Hematopoietic multipotent progenitor cell treated with erythropoietin and hydrocortisone succinate and interleukin-3 and kit ligand, for 4 days (in vitro differentiated cells): ENCODE measurements around the gene RABGGTA.
"Not testable (repeated sequence)": the region's sequence is repeated elsewhere in the genome, so short reads cannot be mapped to it uniquely, and the experiment has no call there.

Source experiments
- DNase-seq: peaks from one replicate; pipeline ENCODE4 v3.0.0-alpha.2; 2015

Gene RABGGTA

DNA sequence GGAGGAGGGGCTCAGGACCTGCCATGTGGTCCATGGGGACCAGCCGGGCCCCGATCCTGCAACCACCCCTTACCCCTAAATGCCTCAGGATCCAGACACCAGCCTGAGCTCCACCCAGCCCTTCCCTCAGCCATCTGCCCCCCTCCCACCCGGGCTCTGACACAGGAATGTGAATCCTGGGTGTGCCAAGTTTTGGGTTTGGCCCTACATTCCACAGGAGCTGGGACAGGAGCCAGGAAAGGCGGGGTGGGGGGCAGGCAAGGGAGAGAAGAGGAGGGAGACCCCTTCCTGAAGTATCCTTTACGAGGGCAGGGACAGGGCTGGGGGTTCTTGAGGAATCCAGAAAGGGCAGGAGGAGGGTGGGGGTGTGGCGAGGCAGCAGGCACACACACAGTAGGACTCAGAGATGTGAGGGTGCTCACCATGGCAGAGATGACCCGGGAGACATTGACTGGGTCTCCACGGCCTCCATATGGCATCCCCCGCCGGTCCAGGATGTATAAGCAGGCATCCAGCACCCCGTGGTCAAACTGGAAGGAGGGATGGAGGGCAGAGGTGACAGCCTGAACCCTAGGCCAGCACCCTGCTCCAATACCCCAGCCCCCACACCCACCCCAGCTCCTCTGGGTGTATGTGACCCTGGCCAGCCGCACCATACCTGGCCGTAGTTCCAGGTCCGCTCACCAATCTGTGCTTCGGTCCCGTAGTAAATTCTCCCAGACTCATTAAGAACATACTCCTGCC lies 11.9 kb downstream of the RABGGTA start:
- DNase-seq: no peak

DNA sequence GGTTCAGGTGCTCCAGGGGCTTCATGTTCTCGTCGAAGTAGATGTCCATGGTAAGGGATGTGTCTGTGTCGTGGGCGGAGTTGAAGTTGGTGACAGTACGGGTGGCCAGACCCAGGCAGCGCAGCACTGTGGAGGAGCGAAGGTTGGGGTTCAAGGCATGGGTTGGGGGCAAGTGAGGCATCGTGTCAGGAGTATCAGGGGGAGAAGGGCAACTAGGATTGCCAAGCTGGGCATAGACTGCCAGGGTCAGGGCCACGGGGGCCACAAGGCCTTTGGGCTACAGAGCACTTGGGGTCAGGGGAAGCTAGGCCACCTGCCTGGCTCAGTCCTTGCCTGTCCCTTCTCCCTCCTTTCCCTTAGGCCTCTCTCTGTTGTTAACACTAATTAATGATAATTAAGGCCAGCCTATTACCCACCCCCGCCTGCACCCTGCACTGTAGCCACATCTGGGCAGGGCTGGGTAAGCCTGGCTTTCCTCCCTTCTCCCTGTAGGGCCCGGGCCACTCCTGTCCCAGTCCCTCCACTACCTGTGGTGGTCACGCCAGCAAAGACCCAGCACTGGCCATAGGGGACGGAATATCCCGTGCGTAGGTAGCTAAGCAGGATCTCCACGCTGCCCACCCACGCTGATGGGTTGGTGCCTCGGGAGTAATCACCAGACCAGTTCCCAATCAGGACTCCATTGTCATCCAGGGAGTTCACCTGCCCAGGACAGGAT lies 12.7 kb downstream of the RABGGTA start:
- DNase-seq: no peak

DNA sequence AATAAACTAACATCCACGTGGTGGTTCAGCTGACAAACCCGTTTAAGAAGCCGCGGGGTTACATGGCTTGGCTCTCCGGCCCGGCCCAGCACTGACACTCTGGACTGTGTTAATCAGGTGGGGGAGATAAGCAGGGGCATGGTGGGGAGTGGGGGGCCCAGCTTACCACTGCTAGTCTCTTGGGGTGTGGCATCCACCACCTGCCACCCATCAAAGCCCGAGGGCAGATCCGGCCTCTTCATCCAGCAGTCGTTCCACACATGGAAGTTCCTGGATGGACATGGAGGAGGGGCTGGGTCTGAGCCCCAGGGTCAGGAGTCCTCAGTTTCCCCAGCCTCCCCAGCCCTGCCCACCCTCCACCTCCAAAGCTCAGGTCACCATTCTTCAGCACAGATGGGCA lies 13.3 kb downstream of the RABGGTA start:
- DNase-seq: no peak

DNA sequence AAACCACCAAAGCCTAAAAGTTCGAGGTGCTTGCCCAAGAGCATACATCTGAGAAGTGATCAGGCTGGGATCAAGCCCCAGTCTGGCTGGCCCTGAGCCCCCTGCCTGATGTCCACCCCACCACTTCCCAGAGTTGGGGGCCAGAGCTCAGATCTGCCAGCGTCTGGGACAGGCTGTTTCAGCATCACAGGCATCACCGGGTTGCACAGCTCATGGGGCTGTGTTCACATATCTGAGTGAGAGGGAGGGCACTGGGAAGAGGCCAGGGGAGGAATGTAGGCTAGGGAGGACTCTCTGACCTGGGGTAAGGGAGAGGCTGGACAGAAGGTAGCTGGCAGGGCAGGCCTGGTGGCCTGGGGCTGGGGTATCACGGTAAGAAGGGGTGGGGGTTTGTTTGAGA lies 14.4 kb downstream of the RABGGTA start:
- DNase-seq: no peak

DNA sequence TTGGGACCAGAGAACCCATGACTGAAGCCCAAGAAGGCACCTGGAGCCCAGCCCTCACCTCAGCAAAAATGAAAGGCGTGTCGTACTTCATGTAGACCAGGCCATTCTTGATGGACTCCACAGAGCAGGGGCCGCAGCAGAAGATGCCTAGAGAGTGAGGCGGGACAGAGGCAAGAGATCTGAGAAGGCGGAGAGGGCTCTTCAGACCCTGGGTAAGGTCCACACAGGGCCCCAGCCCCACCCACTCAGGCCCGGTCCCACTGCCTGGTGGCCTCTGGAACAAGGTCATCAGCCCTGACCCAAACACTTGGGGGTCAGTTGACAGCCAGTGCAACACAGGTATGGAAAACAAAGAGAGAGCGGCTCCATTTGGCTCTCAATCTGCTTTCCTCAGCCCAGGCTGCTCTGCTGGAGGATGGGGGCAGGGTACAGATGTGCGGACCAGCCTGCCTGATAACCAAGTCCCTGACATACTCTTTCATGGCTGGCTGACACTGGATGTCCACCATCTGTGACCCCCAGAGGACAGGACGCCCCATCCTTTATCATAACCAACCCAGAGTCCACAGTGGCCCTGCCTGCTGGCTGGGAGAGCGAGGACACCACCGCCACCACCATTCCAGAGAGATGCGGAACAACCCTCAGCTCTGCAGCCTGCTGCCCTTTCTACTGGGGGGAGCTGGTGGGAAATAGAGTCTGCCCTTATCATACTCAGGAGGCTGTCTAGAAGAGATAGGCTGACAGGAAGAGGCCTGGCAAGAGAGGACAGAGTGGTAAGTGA lies 15.3 kb downstream of the RABGGTA start:
- DNase-seq: peak; percentile 89

DNA sequence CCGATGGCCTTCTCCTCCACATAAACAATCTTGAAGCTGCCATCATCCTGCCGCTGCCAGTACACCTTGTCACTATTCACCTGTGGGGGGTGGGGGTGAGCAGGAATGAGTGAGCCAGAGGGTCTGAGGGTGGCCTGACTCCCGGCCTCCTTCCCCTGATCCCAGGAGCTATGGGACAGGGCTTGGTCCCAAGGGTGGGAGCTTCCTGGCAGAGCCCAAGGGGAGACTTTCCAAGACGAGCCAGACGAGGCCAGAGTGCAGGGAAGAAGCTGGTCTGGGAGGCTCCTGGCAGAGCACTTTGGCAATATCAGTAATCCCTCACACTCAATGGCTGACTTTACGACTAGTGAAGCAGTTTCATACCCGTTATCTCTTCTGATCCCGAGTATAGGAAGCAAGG lies 16.0 kb downstream of the RABGGTA start:
- DNase-seq: no peak

DNA sequence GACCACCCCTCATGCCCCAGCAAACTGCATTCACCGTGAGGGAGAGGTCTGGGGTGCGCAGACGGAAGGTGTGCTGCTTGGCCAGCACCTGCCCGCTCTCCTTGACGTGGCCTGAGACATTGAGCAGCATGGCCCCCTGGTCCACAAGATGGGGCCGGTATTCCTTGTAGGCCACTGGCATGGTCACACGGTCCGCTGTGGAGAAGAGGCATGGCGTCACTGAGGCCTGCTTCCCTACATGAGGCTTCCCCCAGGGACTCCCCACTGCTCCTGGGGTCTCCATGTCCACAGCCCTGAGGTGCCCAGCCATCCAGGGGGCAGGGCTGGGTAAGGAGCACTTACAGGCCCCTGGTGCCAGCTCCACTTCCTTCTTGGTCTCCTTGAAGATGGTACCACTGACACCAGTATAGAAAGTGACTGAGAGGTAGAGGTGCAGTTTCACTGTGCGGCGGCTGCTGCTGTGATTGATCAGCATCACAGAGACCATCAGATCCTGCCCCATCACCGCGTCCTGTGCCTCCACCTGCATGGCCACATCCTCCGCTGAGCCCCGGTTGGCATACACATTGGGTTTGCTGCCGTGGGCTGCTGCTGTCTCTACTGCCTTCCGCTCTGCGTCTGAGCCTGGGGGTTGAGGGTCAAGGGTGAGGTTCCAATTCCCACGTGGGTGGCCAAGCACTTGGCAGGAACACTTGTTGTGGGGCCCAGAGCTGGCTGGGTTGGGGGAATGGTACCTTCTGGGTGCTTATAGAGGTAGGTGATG lies 16.6 kb downstream of the RABGGTA start:
- no peak for DNase-seq

DNA sequence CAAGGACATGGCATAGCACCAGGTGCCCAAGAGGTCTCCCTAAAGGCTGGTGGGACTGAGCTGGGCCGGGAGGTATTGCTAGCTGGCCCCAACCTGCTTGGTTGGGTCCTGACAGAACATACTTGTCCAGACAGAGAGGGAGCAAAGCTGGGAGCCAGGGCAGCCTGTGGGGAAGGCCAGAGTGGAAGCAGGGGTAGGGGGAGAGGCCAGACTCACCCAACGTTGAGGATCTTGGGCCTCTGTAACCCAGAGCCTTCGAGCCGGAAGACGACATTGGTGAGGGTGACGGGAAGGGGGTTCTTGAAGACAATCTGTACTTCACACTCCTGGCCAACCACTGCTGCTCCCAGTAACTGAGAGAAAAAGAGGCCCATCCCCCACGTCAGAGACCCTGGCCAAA lies 17.5 kb downstream of the RABGGTA start:
- DNase-seq: no peak

DNA sequence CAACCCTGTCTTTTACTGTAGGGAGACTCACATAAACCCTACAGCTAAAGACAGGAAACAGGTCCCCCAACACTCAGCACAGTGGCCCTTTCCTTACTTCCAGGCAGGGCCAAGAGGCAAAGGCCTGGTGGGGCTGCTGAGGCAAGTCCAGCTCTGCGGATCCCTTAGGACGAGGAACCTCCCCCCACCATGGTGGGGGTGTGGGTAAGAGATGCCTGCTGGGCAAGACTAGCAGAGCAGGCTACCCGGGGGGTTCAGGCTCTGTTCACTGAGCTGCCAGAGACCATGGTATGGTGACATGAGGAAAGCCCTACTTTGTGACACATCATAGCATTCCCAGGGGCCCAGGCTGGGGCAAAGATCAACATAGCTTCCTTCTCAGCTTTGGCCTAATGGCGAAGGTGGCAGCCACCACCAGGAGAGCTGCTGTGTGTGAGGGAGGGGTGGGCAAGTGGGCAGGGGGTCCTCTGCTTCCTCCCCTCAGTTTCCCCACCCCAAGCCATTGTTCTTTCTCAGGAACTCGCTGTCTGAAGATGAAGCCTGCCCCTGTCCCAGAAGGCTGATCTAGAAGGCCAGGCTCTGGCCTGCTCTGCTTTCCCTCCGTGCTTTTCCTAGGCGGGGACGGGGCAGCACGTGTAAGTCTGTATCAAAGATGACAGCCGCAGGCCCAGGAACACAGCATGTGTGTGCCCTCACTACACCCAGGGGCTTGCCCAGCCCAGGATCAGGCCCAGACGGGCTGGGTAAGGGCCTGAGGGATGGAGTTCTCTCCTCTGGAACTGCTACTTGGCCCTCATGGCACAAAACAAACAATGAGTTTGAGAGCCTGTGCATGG lies 18.9 kb downstream of the RABGGTA start:
- DNase-seq: no peak

DNA sequence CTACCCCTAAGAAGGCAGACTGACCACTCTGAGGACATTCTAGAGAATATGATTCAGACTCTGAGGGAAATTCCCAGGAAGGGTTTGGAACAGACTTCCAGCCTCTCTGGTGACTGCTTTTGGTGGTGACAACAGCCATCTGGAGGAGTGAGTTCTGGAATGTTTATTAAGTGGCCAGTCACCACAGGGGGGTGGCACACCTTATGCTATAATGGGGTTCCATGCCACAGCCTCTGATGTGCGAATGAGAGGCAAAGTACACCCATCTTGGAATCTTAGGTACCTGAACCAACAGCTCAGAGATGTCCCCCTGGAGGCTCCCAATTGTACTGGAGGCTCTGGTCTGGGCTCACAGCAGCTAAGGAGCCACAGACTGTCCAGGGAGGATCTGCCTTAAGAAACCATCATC lies 19.5 kb downstream of the RABGGTA start:
- no peak for DNase-seq

DNA sequence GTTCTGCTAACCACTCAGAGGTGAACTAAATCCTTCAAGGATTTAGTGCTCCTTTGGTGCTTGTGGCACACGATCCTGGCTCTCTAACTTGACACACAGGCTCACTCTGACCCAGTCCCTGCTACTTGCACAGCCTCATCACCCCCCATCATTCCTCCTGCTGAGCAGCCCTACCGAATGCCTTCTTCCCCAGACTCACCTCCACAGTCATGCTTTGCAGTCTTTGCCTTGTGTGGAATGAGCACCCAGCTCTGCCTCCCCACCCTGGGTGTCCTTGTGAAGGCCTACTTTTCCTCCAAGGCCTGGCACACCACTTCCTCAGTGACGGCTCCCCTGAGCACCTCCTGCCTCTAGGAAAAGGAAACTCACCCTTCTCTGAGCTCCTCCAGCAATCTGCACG lies 21.0 kb downstream of the RABGGTA start:
- DNase-seq: no peak

DNA sequence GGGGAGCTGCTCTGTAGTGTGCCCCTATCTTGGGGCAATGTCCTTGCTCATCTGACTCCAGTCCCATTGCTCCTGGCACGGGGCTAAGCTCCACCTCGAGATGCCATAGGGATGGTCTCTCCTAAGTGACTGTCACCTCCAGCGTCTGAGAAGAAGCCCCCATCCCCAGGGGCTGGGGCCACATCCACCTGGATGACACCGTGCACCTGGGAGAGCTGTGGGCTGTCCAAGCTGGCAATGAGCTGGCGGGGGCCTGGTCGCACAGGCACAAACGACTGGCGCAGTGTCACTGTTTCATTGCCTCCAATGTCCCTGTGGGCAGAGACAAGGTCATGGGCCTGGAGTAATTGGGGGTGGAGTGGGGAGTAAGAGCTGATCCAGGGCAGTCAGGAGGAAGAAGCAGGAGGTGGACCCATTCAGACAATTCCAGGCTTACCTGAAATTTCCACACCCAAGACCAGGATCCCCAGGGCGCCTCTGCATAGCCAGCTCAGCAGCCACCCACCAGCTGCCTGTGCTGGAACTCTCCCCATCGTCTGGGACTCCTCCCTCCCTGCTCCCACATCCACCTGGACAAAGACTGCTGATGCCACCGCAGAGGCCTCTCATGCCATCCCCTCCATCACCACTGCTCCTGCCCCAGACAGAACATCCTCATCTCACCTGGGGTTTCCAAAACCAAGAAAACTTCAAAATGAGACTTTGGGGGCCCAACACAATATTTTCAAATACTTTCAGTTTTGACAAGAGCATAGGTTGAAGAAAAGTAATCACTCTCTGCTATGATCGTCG lies 22.0 kb downstream of the RABGGTA start:
- DNase-seq: no peak

DNA sequence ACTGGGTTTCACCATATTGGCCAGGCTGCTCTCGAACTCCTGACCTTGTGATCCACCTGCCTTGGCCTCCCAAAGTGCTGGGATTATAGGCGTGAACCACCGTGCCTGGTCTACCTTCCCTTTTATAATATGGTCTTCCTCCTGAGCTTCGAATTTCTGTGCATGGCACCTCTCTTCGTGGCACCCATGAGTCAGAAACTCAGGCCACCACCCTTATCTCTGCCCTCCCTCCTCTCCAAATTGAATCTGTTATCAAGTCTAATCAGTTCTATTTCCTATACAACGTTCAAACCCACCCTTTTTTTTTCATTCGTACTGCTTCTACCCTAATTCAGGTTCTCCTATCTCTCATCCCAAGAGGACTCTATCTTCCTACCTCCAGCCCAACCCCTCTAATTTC lies 24.0 kb downstream of the RABGGTA start:
- peak; percentile 61 for DNase-seq

DNA sequence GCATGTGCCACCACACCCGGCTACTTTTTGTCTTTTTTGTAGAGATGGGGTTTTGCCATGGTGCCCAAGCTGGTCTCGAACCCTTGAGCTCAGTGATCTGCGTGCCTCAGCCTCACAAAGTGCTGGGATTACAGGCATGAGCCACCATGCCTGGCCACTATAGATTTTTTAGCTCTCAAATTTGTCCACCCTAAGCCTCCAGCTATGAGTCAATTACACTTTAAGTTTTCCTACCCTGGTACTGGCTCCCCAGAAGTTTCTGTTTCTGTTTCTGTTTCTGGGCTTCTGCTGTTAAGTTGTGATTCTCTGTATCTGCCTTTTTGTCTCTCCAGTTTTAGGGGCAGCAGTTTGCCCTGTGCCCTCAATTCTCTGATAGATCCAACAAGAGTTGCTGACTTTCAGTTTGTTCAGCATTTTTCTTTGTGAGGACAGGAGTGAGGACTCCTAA lies 24.6 kb downstream of the RABGGTA start:
- DNase-seq: no peak

DNA sequence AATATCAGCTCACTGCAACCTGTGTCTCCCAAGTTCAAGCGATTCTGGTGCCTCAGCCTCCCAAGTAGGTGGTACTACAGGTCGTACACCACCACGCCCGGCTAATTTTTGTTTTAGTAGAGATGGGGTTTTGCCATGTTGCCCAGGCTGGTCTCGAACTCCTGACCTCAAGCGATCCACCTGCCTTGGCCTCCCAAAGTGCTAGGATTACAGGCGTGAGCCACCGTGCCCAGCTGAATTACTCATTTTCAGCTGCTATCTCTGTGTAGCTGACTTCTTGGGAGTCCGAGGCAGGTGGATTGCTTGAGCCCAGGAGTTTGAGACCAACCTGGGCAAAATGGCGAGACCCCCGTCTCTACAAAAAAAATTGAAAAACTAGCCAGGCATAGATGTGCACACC lies 26.0 kb downstream of the RABGGTA start:
- DNase-seq: not testable (repeated sequence)

DNA sequence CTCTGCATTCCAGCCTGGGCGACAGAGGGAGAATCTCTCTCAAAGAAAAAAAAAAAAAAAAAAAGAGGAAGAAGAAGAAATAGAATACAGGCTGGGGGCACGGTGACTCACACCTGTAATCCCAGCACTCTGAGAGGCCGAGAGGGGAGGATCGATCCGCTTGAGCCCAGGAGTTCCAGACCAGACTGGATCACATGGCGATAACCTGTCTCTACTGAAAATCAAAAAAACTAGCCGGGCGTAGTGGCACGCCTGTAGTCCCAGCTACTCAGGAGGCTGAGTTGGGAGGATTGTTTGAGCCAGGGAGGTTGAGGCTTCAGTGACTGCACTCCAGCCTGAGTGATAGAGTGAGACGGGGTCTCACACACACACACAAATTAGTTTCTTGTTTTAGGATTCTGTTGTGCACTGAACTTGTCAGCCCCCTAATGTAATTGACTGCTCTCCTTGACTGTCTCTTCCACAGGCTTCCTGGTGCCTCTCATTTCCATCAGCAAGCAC lies 28.0 kb downstream of the RABGGTA start:
- DNase-seq: no peak

DNA sequence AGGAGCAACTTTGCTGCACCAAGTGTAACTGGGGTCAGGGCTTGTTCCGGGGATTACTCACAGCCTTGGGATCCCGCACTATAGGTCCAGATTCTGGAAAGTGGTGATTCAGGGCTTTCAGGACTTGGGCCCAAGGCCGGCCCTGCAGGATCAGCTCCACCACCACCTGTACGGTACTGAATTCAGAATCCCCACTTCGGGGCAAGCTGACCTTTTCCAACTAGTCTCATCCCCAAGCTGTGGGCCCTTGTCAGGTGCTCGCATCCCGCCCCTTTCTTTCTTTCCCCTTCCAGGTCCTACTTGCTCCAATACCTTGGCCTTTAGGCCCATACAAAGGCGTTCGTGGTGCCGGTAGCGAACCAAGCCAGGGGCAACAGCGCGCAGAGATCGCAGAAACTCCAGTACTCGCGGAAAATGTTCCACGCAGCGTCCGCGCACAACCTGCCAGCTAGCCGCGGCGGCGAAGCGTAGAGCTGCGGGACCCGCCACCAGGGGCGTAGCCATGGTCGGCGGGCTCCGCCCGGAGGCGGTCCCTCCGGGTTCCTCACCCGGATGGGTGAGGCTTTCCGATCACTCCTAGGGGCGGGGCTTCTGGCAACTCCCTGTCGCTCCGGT lies 29.5 kb downstream of the RABGGTA start:
- peak; percentile 98 for DNase-seq

DNA sequence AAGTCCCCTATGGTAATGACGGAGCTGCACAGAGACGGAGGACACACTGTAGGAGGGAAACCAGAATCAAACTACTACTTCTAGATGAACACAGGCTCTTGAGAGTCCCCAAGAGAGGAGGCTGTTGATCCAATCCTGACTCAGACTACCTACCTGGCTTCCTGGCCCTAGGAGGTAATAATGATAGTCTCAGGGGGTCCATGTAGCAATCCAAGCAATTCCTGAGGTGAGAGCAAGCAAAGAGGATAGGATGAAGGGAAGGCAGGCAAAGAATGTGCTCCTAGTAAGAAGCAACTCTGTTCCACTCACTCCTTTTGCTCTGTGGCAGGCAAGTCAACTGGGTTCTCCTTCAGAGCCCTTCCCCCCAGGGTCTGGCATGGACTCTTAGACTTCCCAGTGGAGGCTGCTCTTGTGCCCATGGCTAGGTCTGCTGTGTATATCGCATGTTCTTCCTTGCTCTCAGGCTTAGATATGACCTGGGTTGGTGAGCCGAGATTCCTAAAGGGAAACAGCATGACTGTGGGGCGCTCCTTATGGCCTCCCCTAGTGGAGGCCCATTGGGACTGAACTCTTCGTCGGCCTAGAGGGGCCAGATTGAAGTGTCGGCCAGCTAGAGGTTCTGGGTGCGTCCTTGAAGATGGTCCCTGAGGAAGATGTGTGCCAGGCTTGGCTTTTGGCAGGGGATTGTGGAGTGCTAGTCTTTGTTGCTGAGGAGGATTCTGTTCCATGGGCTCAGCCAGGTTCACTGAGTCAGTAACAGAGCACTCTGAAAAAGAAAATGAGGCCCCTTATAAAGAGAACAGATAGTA lies 31.1 kb downstream of the RABGGTA start:
- no peak for DNase-seq

DNA sequence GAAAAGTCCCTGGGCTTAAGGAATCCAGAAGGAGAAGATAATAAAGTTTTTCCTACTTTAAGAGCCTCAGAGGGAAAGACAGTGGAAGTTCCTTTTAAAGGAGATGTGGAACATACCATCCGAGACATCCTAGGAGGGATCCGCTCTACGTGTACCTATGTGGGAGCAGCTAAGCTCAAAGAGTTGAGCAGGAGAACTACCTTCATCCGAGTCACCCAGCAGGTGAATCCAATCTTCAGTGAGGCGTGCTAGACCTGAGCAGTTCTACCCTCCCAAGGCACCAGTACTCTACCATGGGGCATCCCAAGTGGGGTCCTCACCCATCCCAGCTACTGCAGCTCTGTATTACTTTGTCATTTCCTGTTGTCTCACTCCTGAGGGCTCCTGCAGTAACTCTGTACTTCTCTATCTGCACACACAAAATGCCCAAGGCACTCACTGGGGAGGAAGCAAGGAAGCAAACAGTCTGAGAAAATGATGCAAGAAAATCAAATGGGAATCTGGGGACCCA lies 32.8 kb downstream of the RABGGTA start:
- DNase-seq: no peak
